Measurements from ENCODE around the gene SLC5A2.
"Not testable (repeated sequence)": the region's sequence is repeated elsewhere in the genome, so short reads cannot be mapped to it uniquely, and the experiment has no call there.

SLC5A2 gene

GRCh38 chr16:31536804-31537361 lies 54.0 kb downstream of the SLC5A2 start:
- Histone ChIP-seq H3F3A (ENCODE audit: control insufficient read depth, insufficient read depth) (no peaks in the 10 kb centered on the region), H3K27me3 (ENCODE audit: control insufficient read depth, low read length) (no peaks in the 10 kb centered on the region), H3K9me2 (replicated peaks; ENCODE audit: control insufficient read depth, low read length) (no peaks in the 10 kb centered on the region), H3K27ac (ENCODE audit: low read depth, low read length) (no peak overlapping the region), H3K36me3 (ENCODE audit: control insufficient read depth, low read length) (no peaks in the 10 kb centered on the region), H3K4me3 (ENCODE audit: low read length) (no peak overlapping the region), H3K4me1 (ENCODE audit: control insufficient read depth, low read length) (no peaks in the 10 kb centered on the region), H4K20me1 (ENCODE audit: control insufficient read depth, insufficient read depth, low read depth, low read length) (no peaks in the 10 kb centered on the region), H3K79me2 (ENCODE audit: control insufficient read depth, low read length) (no peaks in the 10 kb centered on the region), H3K4me2 (ENCODE audit: low read length) (no peak overlapping the region), H3K9me3 (ENCODE audit: control insufficient read depth, insufficient read depth, low read length) (no peaks in the 10 kb centered on the region)
- TF ChIP-seq, protein P1, sequence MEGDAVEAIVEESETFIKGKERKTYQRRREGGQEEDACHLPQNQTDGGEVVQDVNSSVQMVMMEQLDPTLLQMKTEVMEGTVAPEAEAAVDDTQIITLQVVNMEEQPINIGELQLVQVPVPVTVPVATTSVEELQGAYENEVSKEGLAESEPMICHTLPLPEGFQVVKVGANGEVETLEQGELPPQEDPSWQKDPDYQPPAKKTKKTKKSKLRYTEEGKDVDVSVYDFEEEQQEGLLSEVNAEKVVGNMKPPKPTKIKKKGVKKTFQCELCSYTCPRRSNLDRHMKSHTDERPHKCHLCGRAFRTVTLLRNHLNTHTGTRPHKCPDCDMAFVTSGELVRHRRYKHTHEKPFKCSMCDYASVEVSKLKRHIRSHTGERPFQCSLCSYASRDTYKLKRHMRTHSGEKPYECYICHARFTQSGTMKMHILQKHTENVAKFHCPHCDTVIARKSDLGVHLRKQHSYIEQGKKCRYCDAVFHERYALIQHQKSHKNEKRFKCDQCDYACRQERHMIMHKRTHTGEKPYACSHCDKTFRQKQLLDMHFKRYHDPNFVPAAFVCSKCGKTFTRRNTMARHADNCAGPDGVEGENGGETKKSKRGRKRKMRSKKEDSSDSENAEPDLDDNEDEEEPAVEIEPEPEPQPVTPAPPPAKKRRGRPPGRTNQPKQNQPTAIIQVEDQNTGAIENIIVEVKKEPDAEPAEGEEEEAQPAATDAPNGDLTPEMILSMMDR (IDR thresholded peaks at IDR 0.05; ENCODE audit: low read depth, low read length, poor library complexity, severe bottlenecking), result no peak

DNA sequence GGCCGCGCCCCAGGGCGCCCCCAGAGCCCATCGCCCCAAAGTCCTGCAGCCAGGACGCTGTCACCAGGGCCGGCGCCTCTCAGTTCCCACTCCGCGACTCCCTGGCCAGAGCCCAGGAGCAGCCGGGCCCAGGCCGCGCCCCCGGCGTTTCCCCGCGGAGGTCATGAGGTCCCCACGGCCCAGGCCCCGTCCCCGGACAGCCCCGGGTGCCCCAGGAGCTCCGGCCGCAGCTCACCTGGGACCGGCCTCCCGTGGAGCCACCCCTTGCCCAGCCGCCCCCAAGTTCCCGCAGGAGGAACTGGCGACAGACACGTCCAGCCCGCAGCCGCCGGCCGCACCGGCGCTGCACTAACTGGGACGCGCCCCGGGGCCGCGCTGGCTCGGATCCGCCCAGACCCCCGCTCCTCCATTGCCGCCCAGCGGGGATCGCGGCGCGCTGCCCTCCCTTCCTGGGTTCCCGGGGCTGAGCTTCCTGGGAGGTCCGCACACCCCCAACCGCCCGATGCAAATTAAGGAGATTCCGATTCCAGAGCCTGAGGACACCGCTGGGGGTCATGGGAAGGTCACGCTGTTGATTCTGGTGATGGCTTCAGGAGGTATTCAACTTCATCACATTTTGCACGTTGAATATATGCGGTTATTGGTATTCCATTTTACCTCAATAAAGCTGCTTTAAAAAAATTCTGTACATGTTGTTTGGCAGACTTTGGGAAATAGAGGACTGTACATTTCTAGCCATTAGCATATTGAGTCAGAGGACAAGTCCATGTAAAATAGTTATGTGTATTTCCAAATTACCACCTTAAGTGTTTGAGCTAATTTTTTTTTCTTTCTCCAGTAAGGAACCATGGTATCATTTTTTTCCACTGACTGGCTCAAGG lies 54.7 kb downstream of the SLC5A2 start:
- no peaks in the 10 kb centered on the region for H3K9me2 ChIP-seq (replicated peaks; ENCODE audit: control insufficient read depth, low read length)
- H4K20me1 ChIP-seq (ENCODE audit: control insufficient read depth, insufficient read depth, low read depth, low read length), result no peaks in the 10 kb centered on the region
- H3K4me2 ChIP-seq (ENCODE audit: low read length), result no peak overlapping the region
- H3K4me1 ChIP-seq (ENCODE audit: control insufficient read depth, low read length), result no peaks in the 10 kb centered on the region
- no peaks in the 10 kb centered on the region for H3K9me3 ChIP-seq (ENCODE audit: control insufficient read depth, insufficient read depth, low read length)
- no peaks in the 10 kb centered on the region for H3K79me2 ChIP-seq (ENCODE audit: control insufficient read depth, low read length)
- no peak overlapping the region for H3K27ac ChIP-seq (ENCODE audit: low read depth, low read length)
- H3K36me3 ChIP-seq (ENCODE audit: control insufficient read depth, low read length), result no peaks in the 10 kb centered on the region
- H3F3A ChIP-seq (ENCODE audit: control insufficient read depth, insufficient read depth), result no peaks in the 10 kb centered on the region
- TF ChIP-seq, protein P1 (IDR thresholded peaks at IDR 0.05; ENCODE audit: low read depth, low read length, poor library complexity, severe bottlenecking), result no peak
- TF ChIP-seq EZH2phosphoT487 (IDR thresholded peaks at IDR 0.05; ENCODE audit: borderline replicate concordance, low read length), result no peak
- H3K27me3 ChIP-seq (ENCODE audit: control insufficient read depth, low read length), result no peaks in the 10 kb centered on the region
- no peak overlapping the region for H3K4me3 ChIP-seq (ENCODE audit: low read length)

GRCh38 chr16:31538243-31538598 lies 55.3 kb downstream of the SLC5A2 start:
- not testable (repeated sequence) for H3K27me3 ChIP-seq (ENCODE audit: control insufficient read depth, low read length); H3K9me2 ChIP-seq (replicated peaks; ENCODE audit: control insufficient read depth, low read length); H4K20me1 ChIP-seq (ENCODE audit: control insufficient read depth, insufficient read depth, low read depth, low read length); H3K9me3 ChIP-seq (ENCODE audit: control insufficient read depth, insufficient read depth, low read length); H3K4me1 ChIP-seq (ENCODE audit: control insufficient read depth, low read length); H3K4me3 ChIP-seq (ENCODE audit: low read length); H3K36me3 ChIP-seq (ENCODE audit: control insufficient read depth, low read length); H3K4me2 ChIP-seq (ENCODE audit: low read length); H3F3A ChIP-seq (ENCODE audit: control insufficient read depth, insufficient read depth); H3K27ac ChIP-seq (ENCODE audit: low read depth, low read length); H3K79me2 ChIP-seq (ENCODE audit: control insufficient read depth, low read length)

DNA sequence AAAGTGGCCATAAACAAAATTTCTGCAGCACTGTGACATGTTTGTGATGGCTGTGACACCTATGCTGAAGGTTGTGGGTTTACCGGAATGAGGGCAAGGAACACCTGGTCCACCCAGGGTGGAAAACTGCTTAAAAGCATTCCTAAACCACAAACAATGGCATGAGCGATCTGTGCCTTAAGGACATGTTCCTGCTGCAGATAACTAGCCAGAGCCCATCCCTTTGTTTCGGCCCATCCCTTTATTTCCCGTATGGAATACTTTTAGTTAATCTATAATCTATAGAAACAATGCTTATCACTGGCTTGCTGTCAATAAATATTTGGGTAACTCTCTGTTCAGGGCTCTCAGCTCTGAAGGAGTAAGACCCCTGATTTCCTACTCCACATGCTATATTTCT lies 56.8 kb downstream of the SLC5A2 start:
- H4K20me1 ChIP-seq (ENCODE audit: control insufficient read depth, insufficient read depth, low read depth, low read length); H3F3A ChIP-seq (ENCODE audit: control insufficient read depth, insufficient read depth); H3K4me2 ChIP-seq (ENCODE audit: low read length); H3K4me3 ChIP-seq (ENCODE audit: low read length); H3K27me3 ChIP-seq (ENCODE audit: control insufficient read depth, low read length); H3K36me3 ChIP-seq (ENCODE audit: control insufficient read depth, low read length); H3K4me1 ChIP-seq (ENCODE audit: control insufficient read depth, low read length); H3K9me2 ChIP-seq (replicated peaks; ENCODE audit: control insufficient read depth, low read length); H3K79me2 ChIP-seq (ENCODE audit: control insufficient read depth, low read length); H3K9me3 ChIP-seq (ENCODE audit: control insufficient read depth, insufficient read depth, low read length); H3K27ac ChIP-seq (ENCODE audit: low read depth, low read length): not testable (repeated sequence)
